AG04450 (cell line): Measurements from ENCODE around the gene ACCSL. TPM values are rescaled to one million over a fixed set of nuclear protein-coding genes. Genes with fewer than 3 reads are reported as not detected.

Source experiments
- CTCF ChIA-PET: fragments of 300-600, 350-600 bp; formaldehyde crosslinking; extraction: SDS; loops from one replicate; lab custom pipeline; 2022; ENCODE audit warnings: antibody characterized with exemption, inconsistent platforms; lab: Charles Lee
- POLR2A ChIA-PET: fragments of 350-600 bp; formaldehyde crosslinking; extraction: SDS; loops from one replicate; lab custom pipeline; 2021; ENCODE audit warnings: antibody characterized with exemption, inconsistent platforms; lab: Yijun Ruan, JAX
- DNase-seq: peaks from one replicate; pipeline ENCODE4 v3.0.0-alpha.2; 2011; ENCODE audit warnings: low read depth, low spot score
- H3K27ac ChIP-seq: one replicate; pipeline ENCODE4 v1.5.1; 2012; ENCODE audit warnings: low read depth, low read length, control low read depth
- H3K27me3 ChIP-seq: one replicate; pipeline ENCODE4 v1.6.0; 2012; ENCODE audit warnings: low read length; ENCODE audit not compliant: control insufficient read depth, insufficient read depth
- H3K4me3 ChIP-seq: 2 replicates; pipeline ENCODE4 v1.5.1; 2011; ENCODE audit warnings: mild to moderate bottlenecking, low read depth, low read length, control low read depth
- H3K9me3 ChIP-seq: 2 replicates; pipeline ENCODE4 v1.5.1; 2012; ENCODE audit warnings: low read length; ENCODE audit not compliant: control insufficient read depth, insufficient read depth
- CTCF ChIP-seq: IDR thresholded peaks from 2 replicates; pipeline ENCODE4 v1.5.1; 2011; ENCODE audit warnings: low read depth, low read length, control low read depth, inconsistent platforms
- polyA plus RNA-seq: library from polyadenylated mRNA; depleted of rRNA; stranded (reverse); fragments of >200 nt; gene quantifications from 2 replicates; pipeline ENCODE4 v1.2.3, GENCODE V29; 2011

The ACCSL gene
- polyA plus RNA-seq, 1 experiment: not detected

DNA sequence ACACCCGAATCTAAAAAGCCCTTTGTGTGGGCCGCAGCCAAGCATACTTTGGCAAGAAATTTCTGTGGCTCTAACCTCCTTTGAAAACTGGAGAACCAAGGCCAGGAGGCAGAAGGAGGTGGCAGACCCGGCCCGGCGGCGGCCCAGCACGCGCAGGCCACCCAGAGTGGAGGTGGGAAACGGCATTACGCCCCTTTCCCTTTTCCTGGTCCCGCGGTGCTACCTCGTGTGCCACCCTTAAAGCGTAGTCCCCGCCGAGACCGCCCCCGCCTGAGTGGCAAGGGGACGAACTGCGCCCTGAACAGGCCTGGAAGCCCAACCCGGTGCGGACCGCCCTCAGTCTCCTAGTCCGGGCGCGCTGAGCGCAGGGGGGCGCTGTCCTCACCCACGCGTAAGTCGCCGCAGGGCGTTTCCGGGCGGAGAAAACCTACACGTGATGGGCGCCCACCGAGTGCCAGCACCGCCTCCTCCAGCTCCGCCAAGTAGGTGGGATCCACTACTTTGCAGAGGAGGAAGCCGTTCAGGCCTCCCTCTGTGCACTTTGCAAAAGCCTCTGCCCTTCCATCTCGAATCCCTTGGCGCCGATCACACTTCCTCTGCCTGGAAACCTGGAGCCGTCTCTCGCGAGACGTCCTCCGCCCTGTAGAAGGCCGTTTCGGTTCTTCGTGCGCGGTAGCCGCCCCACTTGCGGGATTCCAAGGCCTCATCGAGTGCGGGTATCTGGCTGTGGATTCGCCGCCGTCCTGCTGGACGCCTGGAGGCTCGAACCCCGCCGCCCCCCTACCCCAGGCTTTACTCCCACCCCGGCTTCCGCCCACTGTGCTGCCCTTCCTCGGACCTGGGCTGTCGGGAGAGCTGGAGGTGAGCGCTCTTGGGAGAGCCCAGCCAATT, 18.3 kb downstream of the ACCSL start, which contains the start of gene ACCS:
ACCS (plus strand) TSS at position 430 of the 891 bp plus-strand sequence. CDS start 1,358 bp downstream, outside the sequence.
- DNase-seq: peak; percentile 74
- peak within 1 kb of the TSS; percentile 71 for H3K4me3 ChIP-seq
- POLR2A ChIA-PET: no interaction called here
- peak; percentile 65 for TF ChIP-seq CTCF
- H3K9me3 ChIP-seq: no peaks in the 10 kb centered on the region; the same call in 1 of the 2 replicates
- peak within 1 kb of the TSS; percentile 81 for H3K27ac ChIP-seq
- H3K27me3 ChIP-seq: peaks cover 5% of the 10 kb centered on the region
- CTCF ChIA-PET: interaction anchor here (0.6 to 2.1 kb wide), 13 partner anchors 10 to 236 kb away, joined by 3 to 13 read pairs (median 4); partner anchors contain the start of gene EXT2

GRCh38 chr11:44066732-44067141, 19.0 kb downstream of the ACCSL start:
- TF ChIP-seq CTCF: no peak
- POLR2A ChIA-PET: interaction anchor here (0.5 kb wide), 1 partner anchor 651 kb away, joined by 4 read pairs; no protein-coding TSS in a partner anchor
- Histone ChIP-seq H3K4me3 (peak overlapping the region; percentile 71), H3K27me3 (peaks cover 3% of the 10 kb centered on the region), H3K9me3 (no peaks in the 10 kb centered on the region; the same call in 1 of the 2 replicates), H3K27ac (peak overlapping the region; percentile 70)
- CTCF ChIA-PET: interaction anchor here (0.6 to 2.8 kb wide), 13 partner anchors 11 to 237 kb away, joined by 3 to 15 read pairs (median 4); partner anchors contain the start of gene EXT2
- peak; percentile 21 for DNase-seq

- POLR2A ChIA-PET: interaction anchor here (0.5 kb wide), 1 partner anchor 651 kb away, joined by 4 read pairs; no protein-coding TSS in a partner anchor
- TF ChIP-seq CTCF: no peak
- Histone ChIP-seq H3K4me3 (peak overlapping the region; percentile 71; the same call in 1 of the 2 replicates), H3K27ac (no peak overlapping the region), H3K27me3 (peaks cover 3% of the 10 kb centered on the region), H3K9me3 (no peaks in the 10 kb centered on the region; the same call in 1 of the 2 replicates)
- DNase-seq: no peak
- CTCF ChIA-PET: interaction anchor here (1.2 to 2.8 kb wide), 3 partner anchors 23 to 148 kb away, joined by 5 to 15 read pairs (median 6); no protein-coding TSS in a partner anchor
Measured at GRCh38 chr11:44067266-44067665, 19.5 kb downstream of the ACCSL start.

DNA sequence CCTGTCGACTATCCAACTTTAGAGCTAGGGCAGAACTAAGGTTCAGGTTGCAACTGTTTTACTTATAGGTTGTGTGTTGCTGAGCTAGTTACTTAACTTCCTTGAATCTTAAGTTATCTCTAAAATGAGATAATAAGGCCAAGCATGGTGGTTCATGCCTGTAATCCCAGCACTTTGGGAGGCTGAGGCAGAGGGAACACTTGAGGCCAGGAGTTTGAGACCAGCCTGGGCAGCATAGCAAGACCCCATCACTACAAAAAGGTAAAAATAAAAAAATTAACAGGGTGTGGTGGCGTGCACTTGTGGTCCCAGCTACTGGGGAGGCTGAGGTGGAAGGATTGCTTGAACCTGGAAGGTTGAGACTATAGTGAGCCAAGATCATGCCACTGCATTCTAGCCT, 20.4 kb downstream of the ACCSL start:
- no peak for DNase-seq
- ChIA-PET CTCF (interaction anchor here (1.2 to 2.8 kb wide), 3 partner anchors 22 to 178 kb away, joined by 5 to 15 read pairs (median 7); no protein-coding TSS in a partner anchor), POLR2A (no interaction called here)
- H3K4me3 ChIP-seq: no peak overlapping the region
- H3K27me3 ChIP-seq: no peaks in the 10 kb centered on the region
- no peak for TF ChIP-seq CTCF
- H3K9me3 ChIP-seq: no peaks in the 10 kb centered on the region; the same call in 1 of the 2 replicates
- no peak overlapping the region for H3K27ac ChIP-seq
